ENCODE data around the gene STK40. TPM values are rescaled to one million over a fixed set of nuclear protein-coding genes. Genes with fewer than 3 reads are reported as not detected.

Gene STK40
- total RNA-seq, 2 donors from 2014 or later = 60.3 to 61.5 TPM

GRCh38 chr1:36328088-36328480 lies 57.6 kb downstream of the STK40 start:
- TF ChIP-seq CTCF (IDR thresholded peaks at IDR 0.05) = no peak
- no peak for DNase-seq (ENCODE audit: low spot score)
- Histone ChIP-seq H3K4me3 (no peak overlapping the region), H3K4me1 (ENCODE audit: control insufficient read depth in 1 of 2, low read depth in 2 of 2) (peaks cover 7 to 9% of the 10 kb centered on the region in 2 donors), H3K27me3 (replicated peaks; ENCODE audit: insufficient read depth) (no peaks in the 10 kb centered on the region), H3K9me3 (no peaks in the 10 kb centered on the region), H3K27ac (no peak overlapping the region), H3K36me3 (no peaks in the 10 kb centered on the region)
- ATAC-seq (ENCODE audit: insufficient number of reproducible peaks, low FRiP score, low read depth) = no peak

GRCh38 chr1:36327421-36328087 lies 58.2 kb downstream of the STK40 start:
- no peak for TF ChIP-seq CTCF (IDR thresholded peaks at IDR 0.05)
- no peaks in the 10 kb centered on the region for H3K36me3 ChIP-seq

GRCh38 chr1:36326499-36326898 lies 59.2 kb downstream of the STK40 start:
- no peak overlapping the region for H3K4me3 ChIP-seq

More at GRCh38 chr1:36327421-36328087, 58.2 kb downstream of the STK40 start:
- Histone ChIP-seq H3K27ac (no peak overlapping the region), H3K27me3 (replicated peaks; ENCODE audit: insufficient read depth) (no peaks in the 10 kb centered on the region), H3K4me3 (no peak overlapping the region), H3K9me3 (no peaks in the 10 kb centered on the region), H3K4me1 (ENCODE audit: control insufficient read depth in 1 of 2, low read depth in 2 of 2) (peaks cover 7 to 10% of the 10 kb centered on the region in 2 donors)
- ATAC-seq (ENCODE audit: insufficient number of reproducible peaks, low FRiP score, low read depth) (no peak), DNase-seq (ENCODE audit: low spot score) (no peak)

GRCh38 chr1:36324353-36324703 lies 61.4 kb downstream of the STK40 start:
- Histone ChIP-seq H3K4me1 (ENCODE audit: control insufficient read depth in 1 of 2, low read depth in 2 of 2) (peaks cover 25 to 35% of the 10 kb centered on the region in 2 donors), H3K27me3 (replicated peaks; ENCODE audit: insufficient read depth) (no peaks in the 10 kb centered on the region), H3K27ac (peak overlapping the region; percentile 87 to 99), H3K4me3 (peak overlapping the region; percentile 99), H3K9me3 (no peaks in the 10 kb centered on the region), H3K36me3 (no peaks in the 10 kb centered on the region)
- TF ChIP-seq CTCF (IDR thresholded peaks at IDR 0.05) = no peak
- DNase-seq (ENCODE audit: low spot score) = no peak
- no peak for ATAC-seq (ENCODE audit: insufficient number of reproducible peaks, low FRiP score, low read depth)

More at GRCh38 chr1:36326499-36326898, 59.2 kb downstream of the STK40 start:
- no peak for TF ChIP-seq CTCF (IDR thresholded peaks at IDR 0.05)
- H3K4me1 ChIP-seq (ENCODE audit: control insufficient read depth in 1 of 2, low read depth in 2 of 2) = peaks cover 14 to 21% of the 10 kb centered on the region in 2 donors
- no peak for ATAC-seq (ENCODE audit: insufficient number of reproducible peaks, low FRiP score, low read depth)
- no peak overlapping the region for H3K27ac ChIP-seq
- H3K9me3 ChIP-seq = no peaks in the 10 kb centered on the region
- no peaks in the 10 kb centered on the region for H3K36me3 ChIP-seq
- no peaks in the 10 kb centered on the region for H3K27me3 ChIP-seq (replicated peaks; ENCODE audit: insufficient read depth)
- no peak for DNase-seq (ENCODE audit: low spot score)

- no peak for TF ChIP-seq CTCF (IDR thresholded peaks at IDR 0.05)
- H3K4me3 ChIP-seq = peak within 1 kb of the TSS; percentile 99
- peak within 1 kb of the TSS; percentile 87 to 99 for H3K27ac ChIP-seq
- H3K9me3 ChIP-seq = no peaks in the 10 kb centered on the region
- no peaks in the 10 kb centered on the region for H3K27me3 ChIP-seq (replicated peaks; ENCODE audit: insufficient read depth)
- ATAC-seq (ENCODE audit: insufficient number of reproducible peaks, low FRiP score, low read depth) (peak; percentile 36), DNase-seq (ENCODE audit: low spot score) (no peak)
- H3K4me1 ChIP-seq (ENCODE audit: control insufficient read depth in 1 of 2, low read depth in 2 of 2) = peaks cover 25 to 35% of the 10 kb centered on the region in 2 donors
- no peaks in the 10 kb centered on the region for H3K36me3 ChIP-seq
Measured at GRCh38 chr1:36323636-36324352, 61.9 kb downstream of the STK40 start, which contains the start of gene EVA1B. TSS of gene EVA1B (minus strand) at chr1:36323645. CDS start at chr1:36323037, 608 bp downstream.

Data from thoracic aorta (tissue), 2 donors.